Gastroesophageal sphincter (tissue), 3 donors: ENCODE data around the gene TMEFF2.

Source experiments
- CTCF ChIP-seq, 4 experiments: fragments of 200-600 bp in 2 of 4; fragments of 450-650 bp in 2 of 4; sonication (generic) in 1 of 4; IDR thresholded peaks; one replicate each; pipeline ENCODE4 v1.5.1; 2017 to 2019; ENCODE audit warnings: antibody characterized with exemption in 4 of 4, mild to moderate bottlenecking in 2 of 4, moderate library complexity in 2 of 4
- EP300 ChIP-seq: sonication (generic); formaldehyde crosslinking; IDR thresholded peaks from one replicate; pipeline ENCODE4 v1.6.1; 2017; ENCODE audit warnings: antibody characterized with exemption, mild to moderate bottlenecking
- POLR2AphosphoS5 ChIP-seq: sonication (generic); formaldehyde crosslinking; IDR thresholded peaks from one replicate; pipeline ENCODE4 v1.6.1; 2017; ENCODE audit warnings: antibody characterized with exemption

- TF ChIP-seq POLR2AphosphoS5 = no peak
- no peak for TF ChIP-seq EP300
- no peak for TF ChIP-seq CTCF (IDR thresholded peaks at IDR 0.05)
Observed at GRCh38 chr2:192044496-192044895, 150.2 kb downstream of the TMEFF2 start.
